Central memory CD8-positive, alpha-beta T cell (primary cell): ENCODE data around the gene TOMM70.

Source experiments
- ATAC-seq: fragments of 150-1000 bp; cut with Tn5 transposase; replicated peaks from 2 replicates; pipeline ENCODE4 v1.10.0; 2022; ENCODE audit warnings: mild to moderate bottlenecking, moderate FRiP score, moderate number of reproducible peaks; ENCODE audit not compliant: poor library complexity, severe bottlenecking; ENCODE audit errors: extremely low read depth
- DNase-seq, 2 donors: peaks; one replicate each; pipeline ENCODE4 v3.0.0; 2021; ENCODE audit warnings: low spot score in 2 of 2
- H3K27ac Mint-ChIP-seq: one replicate; pipeline ENCODE4 v1.8.0; 2022; ENCODE audit warnings: low read depth, mild to moderate bottlenecking, moderate library complexity, mixed read lengths
- H3K27me3 Mint-ChIP-seq: one replicate; pipeline ENCODE4 v1.8.0; 2022; ENCODE audit warnings: mixed read lengths
- H3K36me3 Mint-ChIP-seq: one replicate; pipeline ENCODE4 v1.8.0; 2022; ENCODE audit warnings: mild to moderate bottlenecking, moderate library complexity, mixed read lengths; ENCODE audit not compliant: insufficient read depth
- H3K4me1 Mint-ChIP-seq: one replicate; pipeline ENCODE4 v1.8.0; 2022; ENCODE audit warnings: mixed read lengths
- H3K4me3 Mint-ChIP-seq: one replicate; pipeline ENCODE4 v1.8.0; 2022; ENCODE audit warnings: mild to moderate bottlenecking, moderate library complexity, mixed read lengths
- H3K9me3 Mint-ChIP-seq: one replicate; pipeline ENCODE4 v1.8.0; 2022; ENCODE audit warnings: mixed read lengths

Gene TOMM70

DNA sequence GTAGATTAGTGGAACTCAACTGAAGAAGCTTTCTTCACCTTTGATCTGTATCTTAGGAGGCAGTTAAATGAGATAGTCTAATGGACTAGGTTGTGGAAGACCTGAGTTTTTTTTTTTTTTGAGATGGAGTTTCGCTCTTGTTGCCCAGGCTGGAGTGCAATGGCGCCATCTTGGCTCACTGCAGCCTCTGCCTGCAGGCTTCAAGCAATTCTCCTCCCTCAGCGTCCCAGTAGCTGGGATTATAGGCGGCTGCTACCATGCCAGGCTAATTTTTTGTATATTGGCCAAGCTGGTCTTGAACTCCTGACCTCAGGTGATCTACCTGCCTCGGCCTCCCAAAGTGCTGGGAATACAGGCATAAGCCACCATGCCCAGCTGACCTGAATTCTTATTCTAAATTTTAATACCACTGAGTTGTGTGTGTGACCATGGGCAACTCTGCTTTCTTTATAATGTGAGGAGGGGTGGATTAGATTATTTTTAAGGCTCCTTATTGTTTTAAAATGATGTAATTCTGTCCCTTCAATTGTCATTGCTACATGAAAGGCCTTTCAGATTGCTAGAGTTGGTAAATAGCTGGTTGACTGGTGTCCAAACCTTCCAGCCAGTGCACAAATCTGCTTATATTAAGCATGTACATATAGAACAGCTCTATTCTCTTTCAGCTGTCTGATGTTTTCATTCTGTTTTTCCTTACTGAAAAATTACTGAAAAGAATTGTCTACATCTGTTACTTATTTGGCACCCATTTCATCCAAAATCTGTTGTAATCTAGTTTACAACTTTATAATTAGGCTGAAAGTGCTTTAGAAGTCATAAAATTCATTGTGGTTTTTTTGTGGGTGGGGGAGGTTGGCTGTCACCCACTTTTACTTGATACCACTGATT lies 2.7 kb upstream of the TOMM70 start:
- H3K27ac Mint-ChIP-seq, result no peak overlapping the region
- DNase-seq (no peak), ATAC-seq (no peak)
- H3K9me3 Mint-ChIP-seq, result peaks cover 7% of the 10 kb centered on the region
- no peaks in the 10 kb centered on the region for H3K27me3 Mint-ChIP-seq
- no peak overlapping the region for H3K4me3 Mint-ChIP-seq
- peaks cover 29% of the 10 kb centered on the region for H3K4me1 Mint-ChIP-seq
- peaks cover 18% of the 10 kb centered on the region for H3K36me3 Mint-ChIP-seq

GRCh38 chr3:100402891-100403290 lies 2.0 kb upstream of the TOMM70 start:
- Mint-ChIP-seq H3K9me3 (peaks cover 7% of the 10 kb centered on the region), H3K4me1 (peaks cover 31% of the 10 kb centered on the region), H3K4me3 (peak overlapping the region; percentile 97), H3K27me3 (no peaks in the 10 kb centered on the region), H3K27ac (no peak overlapping the region), H3K36me3 (peaks cover 18% of the 10 kb centered on the region)
- no peak for DNase-seq
- no peak for ATAC-seq

DNA sequence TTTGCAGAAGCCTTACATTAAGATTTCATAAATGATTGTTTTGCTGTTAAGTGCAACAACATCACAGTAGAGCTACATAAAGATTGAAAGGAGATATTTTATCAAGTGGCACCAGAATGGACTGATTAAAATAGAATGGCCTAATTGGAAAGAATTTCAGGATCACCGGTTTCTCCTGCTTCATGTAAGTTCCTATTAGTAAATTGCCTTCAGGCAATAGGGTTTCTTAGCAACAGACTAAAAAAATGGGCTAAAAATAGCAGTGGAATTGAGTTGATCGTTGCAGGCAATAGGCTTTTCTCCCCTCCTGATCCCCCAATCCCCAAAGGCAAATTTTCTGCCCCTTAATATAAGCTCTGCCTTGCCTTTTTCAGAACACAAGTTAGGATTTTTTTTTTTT lies 1.4 kb upstream of the TOMM70 start:
- ATAC-seq, result no peak
- Mint-ChIP-seq H3K4me1 (peaks cover 31% of the 10 kb centered on the region), H3K36me3 (peaks cover 18% of the 10 kb centered on the region), H3K9me3 (peaks cover under 1% of the 10 kb centered on the region), H3K4me3 (peak overlapping the region; percentile 97), H3K27me3 (no peaks in the 10 kb centered on the region), H3K27ac (peak overlapping the region; percentile 94)
- no peak for DNase-seq

- ATAC-seq (peak; percentile 29), DNase-seq (peak in 1 of 2 donors; percentile 35)
- Mint-ChIP-seq H3K4me3 (peak overlapping the region; percentile 97), H3K9me3 (no peaks in the 10 kb centered on the region), H3K4me1 (peaks cover 31% of the 10 kb centered on the region), H3K27ac (peak overlapping the region; percentile 94), H3K36me3 (peaks cover 18% of the 10 kb centered on the region), H3K27me3 (no peaks in the 10 kb centered on the region)
Observed at GRCh38 chr3:100401674-100402041, 769 bp upstream of the TOMM70 start.

- Mint-ChIP-seq H3K4me3 (peak overlapping the region; percentile 97), H3K9me3 (no peaks in the 10 kb centered on the region), H3K4me1 (peaks cover 39% of the 10 kb centered on the region), H3K36me3 (peaks cover 23% of the 10 kb centered on the region), H3K27me3 (no peaks in the 10 kb centered on the region), H3K27ac (peak overlapping the region; percentile 94)
- DNase-seq (peak in 1 of 2 donors; percentile 27), ATAC-seq (peak; percentile 31)
Observed at GRCh38 chr3:100400419-100400779, 490 bp downstream of the TOMM70 start.

DNA sequence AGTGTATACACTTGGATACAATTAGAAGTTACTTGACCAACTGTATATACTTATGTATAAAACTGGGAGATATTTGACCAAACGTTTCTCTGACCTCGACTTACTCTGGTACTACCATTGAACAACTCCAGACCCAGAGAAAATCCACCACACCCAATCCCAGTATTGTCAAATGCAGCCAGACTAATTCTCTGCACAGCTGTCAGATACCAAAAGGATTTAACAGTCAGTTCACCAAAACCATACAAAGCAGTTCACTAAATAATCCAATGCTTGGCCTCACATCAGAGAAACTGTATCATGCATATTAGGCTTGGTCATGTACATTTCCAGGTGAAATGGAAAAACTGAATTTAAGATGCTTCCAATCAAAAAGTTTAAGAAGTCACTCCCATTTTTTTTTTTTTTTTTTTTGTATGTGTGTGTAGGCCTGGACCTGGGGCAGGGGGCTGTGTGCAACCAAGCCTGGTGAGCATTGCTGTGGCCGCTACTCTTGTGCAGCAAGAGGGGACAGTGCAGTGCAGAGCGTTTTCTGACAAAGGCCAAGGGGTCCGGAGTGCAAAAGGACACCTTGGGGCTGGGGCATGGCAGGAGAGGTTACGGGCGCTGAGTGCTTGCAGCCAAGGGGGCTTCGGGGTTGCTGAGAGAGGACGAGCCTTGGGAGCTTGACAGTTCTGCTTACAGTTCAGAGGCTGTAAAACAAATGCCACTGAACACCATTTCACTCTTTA lies 1.4 kb downstream of the TOMM70 start:
- peaks cover 36% of the 10 kb centered on the region for H3K4me1 Mint-ChIP-seq
- no peaks in the 10 kb centered on the region for H3K27me3 Mint-ChIP-seq

DNA sequence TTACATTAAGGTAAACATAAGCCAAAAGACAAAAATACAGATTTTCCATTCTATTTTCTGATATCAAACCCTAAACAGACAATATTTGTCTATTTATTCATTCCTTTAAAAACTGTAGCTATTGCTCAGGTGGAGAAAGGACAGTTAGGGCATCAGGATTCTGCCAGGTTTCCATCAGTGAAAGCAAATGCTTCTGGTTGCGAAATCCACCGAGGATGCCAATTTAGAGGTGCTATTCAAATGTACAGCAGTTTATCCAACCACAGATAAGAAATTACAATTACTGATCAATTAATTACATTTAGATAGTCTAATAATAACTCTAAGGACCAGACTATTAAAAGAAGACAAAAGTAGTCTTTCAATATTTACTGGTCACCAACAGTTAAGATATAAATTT lies 3.9 kb downstream of the TOMM70 start:
- no peak overlapping the region for H3K4me3 Mint-ChIP-seq
- H3K9me3 Mint-ChIP-seq, result no peaks in the 10 kb centered on the region
- H3K27ac Mint-ChIP-seq, result no peak overlapping the region
- peaks cover 47% of the 10 kb centered on the region for H3K4me1 Mint-ChIP-seq
- peaks cover 25% of the 10 kb centered on the region for H3K36me3 Mint-ChIP-seq
- ATAC-seq (no peak), DNase-seq (no peak)
- H3K27me3 Mint-ChIP-seq, result no peaks in the 10 kb centered on the region

More for the DNA sequence above, 1.4 kb downstream of the TOMM70 start:
- ATAC-seq (no peak), DNase-seq (no peak)
- Mint-ChIP-seq H3K4me3 (peak overlapping the region; percentile 97), H3K36me3 (peaks cover 24% of the 10 kb centered on the region), H3K9me3 (no peaks in the 10 kb centered on the region), H3K27ac (peak overlapping the region; percentile 94)

DNA sequence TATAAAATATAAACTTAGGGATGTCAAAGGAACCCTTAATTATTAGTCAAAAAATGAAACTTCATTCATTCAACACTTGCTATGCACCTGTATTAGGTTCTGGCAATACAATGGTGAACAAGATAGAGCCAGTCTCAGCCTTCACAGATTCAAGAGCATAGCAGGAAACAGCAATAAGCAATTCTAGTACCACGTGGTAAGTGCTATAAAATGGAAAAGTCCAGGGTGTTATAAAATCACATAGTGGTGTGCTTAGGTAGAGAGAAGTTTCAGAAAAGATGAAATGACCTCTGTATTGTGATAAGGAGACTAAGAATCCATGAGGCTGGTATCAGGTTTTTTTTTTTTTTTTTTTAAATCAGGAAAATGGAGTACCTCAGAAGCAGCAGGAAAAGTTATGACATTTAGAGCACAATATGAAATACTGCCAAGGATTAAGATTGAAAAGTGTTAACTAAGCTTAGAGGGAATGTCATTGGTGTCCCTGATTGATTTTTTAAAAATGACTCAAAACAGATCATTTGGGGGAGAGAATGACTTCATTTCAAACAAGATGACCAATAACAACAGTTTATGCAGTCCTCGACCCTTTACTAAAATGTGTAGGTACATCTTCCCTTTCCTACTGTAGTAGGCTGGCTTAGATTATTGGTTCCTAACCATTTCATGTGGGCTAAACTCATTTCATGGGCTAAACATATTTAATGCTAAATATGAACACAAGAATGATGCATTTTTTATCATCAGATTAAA lies 5.0 kb downstream of the TOMM70 start:
- DNase-seq, result no peak
- Mint-ChIP-seq H3K9me3 (no peaks in the 10 kb centered on the region), H3K4me3 (no peak overlapping the region), H3K27me3 (no peaks in the 10 kb centered on the region), H3K36me3 (peaks cover 15% of the 10 kb centered on the region), H3K4me1 (peaks cover 43% of the 10 kb centered on the region), H3K27ac (no peak overlapping the region)
- no peak for ATAC-seq

DNA sequence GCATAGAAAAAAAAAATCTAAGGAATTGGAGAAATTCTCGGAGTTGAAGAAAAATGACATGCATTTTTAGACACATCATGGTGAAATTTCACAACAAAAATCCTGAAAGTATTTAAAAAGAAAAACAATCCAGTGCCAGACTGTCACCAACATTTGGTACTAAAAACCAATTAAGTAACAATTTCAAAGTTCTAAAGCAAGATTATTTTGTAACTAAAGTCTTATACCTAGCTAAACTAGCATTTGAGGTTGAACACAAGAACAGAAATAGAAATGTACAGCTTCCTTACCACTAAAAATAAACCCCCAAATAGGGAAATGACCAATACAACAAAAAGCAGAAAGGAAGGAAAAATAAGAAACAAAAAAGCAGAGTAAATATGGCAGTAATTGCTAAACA lies 11.9 kb downstream of the TOMM70 start:
- H3K4me1 Mint-ChIP-seq, result peaks cover 24% of the 10 kb centered on the region
- ATAC-seq, result no peak
- H3K36me3 Mint-ChIP-seq, result peaks cover 17% of the 10 kb centered on the region
- no peaks in the 10 kb centered on the region for H3K27me3 Mint-ChIP-seq
- no peak overlapping the region for H3K27ac Mint-ChIP-seq
- no peaks in the 10 kb centered on the region for H3K9me3 Mint-ChIP-seq
- no peak for DNase-seq
- H3K4me3 Mint-ChIP-seq, result no peak overlapping the region

DNA sequence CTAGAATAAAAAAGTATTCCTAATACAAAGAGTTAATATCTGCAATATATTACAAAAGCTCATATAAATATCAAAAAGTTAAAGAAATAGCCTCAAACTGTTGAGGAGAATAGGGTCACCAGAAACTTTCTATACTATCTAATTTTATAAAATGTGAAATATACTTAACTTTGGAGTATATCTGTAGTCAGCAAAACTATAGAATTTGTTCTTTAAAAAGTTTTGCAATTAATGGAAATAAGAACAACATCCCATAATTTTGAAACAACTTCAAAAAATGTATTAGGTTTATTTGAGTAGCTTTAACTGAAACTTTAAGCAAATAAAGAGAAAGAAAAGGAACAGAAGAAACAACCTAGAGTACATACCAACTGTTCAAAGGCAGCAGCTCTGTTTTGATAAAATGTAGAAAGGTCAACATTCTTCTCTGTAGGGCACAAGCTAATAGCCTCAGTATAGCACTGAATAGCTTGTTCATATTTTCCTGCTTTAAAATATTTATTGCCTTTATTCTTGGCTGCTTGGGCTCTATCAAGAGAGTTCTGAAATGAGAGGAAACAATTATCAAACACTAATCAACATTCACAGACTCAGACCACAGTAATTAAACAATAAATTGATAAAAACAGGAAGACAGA lies 14.3 kb downstream of the TOMM70 start:
- H3K27me3 Mint-ChIP-seq, result no peaks in the 10 kb centered on the region
- H3K36me3 Mint-ChIP-seq, result peaks cover 21% of the 10 kb centered on the region
- H3K27ac Mint-ChIP-seq, result no peak overlapping the region
- H3K4me3 Mint-ChIP-seq, result no peak overlapping the region
- peaks cover 8% of the 10 kb centered on the region for H3K4me1 Mint-ChIP-seq
- ATAC-seq (no peak), DNase-seq (no peak)
- no peaks in the 10 kb centered on the region for H3K9me3 Mint-ChIP-seq

- H3K4me1 Mint-ChIP-seq, result peaks cover 8% of the 10 kb centered on the region
- H3K36me3 Mint-ChIP-seq, result peaks cover 27% of the 10 kb centered on the region
- no peaks in the 10 kb centered on the region for H3K9me3 Mint-ChIP-seq
- DNase-seq (no peak), ATAC-seq (no peak)
- no peak overlapping the region for H3K4me3 Mint-ChIP-seq
- H3K27me3 Mint-ChIP-seq, result no peaks in the 10 kb centered on the region
- H3K27ac Mint-ChIP-seq, result no peak overlapping the region
Observed at GRCh38 chr3:100384733-100385525, 16.0 kb downstream of the TOMM70 start.
